ENCODE measurements around the gene SLC36A3.

DNA sequence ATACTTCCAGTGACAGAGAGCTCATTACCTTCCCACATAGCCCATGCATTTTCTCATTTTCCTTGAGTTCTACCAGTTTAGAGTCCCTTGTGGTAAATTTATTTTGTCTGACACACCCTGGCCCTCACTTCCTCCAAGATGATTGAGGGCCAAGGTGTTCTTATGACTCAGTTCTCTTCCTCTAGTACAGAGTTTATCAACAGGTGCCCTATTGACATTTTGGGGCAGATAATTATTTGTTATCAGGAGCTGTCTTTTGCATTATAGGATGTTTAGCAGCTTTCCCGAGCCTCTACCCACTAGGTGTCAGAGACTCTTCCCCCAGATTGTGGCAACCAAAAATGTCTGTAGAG is 7.1 kb downstream of the SLC36A3 start:
- TF ChIP-seq, protein P1, sequence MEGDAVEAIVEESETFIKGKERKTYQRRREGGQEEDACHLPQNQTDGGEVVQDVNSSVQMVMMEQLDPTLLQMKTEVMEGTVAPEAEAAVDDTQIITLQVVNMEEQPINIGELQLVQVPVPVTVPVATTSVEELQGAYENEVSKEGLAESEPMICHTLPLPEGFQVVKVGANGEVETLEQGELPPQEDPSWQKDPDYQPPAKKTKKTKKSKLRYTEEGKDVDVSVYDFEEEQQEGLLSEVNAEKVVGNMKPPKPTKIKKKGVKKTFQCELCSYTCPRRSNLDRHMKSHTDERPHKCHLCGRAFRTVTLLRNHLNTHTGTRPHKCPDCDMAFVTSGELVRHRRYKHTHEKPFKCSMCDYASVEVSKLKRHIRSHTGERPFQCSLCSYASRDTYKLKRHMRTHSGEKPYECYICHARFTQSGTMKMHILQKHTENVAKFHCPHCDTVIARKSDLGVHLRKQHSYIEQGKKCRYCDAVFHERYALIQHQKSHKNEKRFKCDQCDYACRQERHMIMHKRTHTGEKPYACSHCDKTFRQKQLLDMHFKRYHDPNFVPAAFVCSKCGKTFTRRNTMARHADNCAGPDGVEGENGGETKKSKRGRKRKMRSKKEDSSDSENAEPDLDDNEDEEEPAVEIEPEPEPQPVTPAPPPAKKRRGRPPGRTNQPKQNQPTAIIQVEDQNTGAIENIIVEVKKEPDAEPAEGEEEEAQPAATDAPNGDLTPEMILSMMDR (IDR thresholded peaks at IDR 0.05) = no peak
- no peak for TF ChIP-seq POLR2A (IDR thresholded peaks at IDR 0.05)

All from gastroesophageal sphincter (tissue), 3 donors.